Astrocyte (in vitro differentiated cells and primary cell): ENCODE data around the gene C1orf198. TPM values are rescaled to one million over a fixed set of nuclear protein-coding genes. Genes with fewer than 3 reads are reported as not detected.

Experiments used
- DNase-seq: peaks from one replicate; pipeline ENCODE4 v3.0.0-alpha.2; 2010; ENCODE audit warnings: low read depth
- FAIRE-seq: peaks from 2 replicates; lab custom pipeline; 2011; peaks lifted over from hg19 to GRCh38; lab: Jason Lieb, UNC
- H2AFZ ChIP-seq: 2 replicates; pipeline ENCODE4 v1.6.0; 2012; ENCODE audit warnings: low read depth, low read length, inconsistent platforms
- H3K27ac ChIP-seq: 2 replicates; pipeline ENCODE4 v1.5.1; 2011; ENCODE audit warnings: low read depth, low read length, inconsistent platforms
- H3K27me3 ChIP-seq: 2 replicates; pipeline ENCODE4 v1.6.0; 2011; ENCODE audit warnings: low read length, inconsistent platforms; ENCODE audit not compliant: insufficient read depth
- H3K36me3 ChIP-seq: 2 replicates; pipeline ENCODE4 v1.5.1; 2011; ENCODE audit warnings: low read length, inconsistent platforms; ENCODE audit not compliant: insufficient read depth
- H3K4me1 ChIP-seq: 2 replicates; pipeline ENCODE4 v1.5.1; 2011; ENCODE audit warnings: low read length, inconsistent platforms; ENCODE audit not compliant: insufficient read depth
- H3K4me2 ChIP-seq: 2 replicates; pipeline ENCODE4 v1.6.0; 2012; ENCODE audit warnings: low read length, inconsistent platforms
- H3K4me3 ChIP-seq: 2 replicates; pipeline ENCODE4 v1.5.1; 2011; ENCODE audit warnings: low read depth, mild to moderate bottlenecking, low read length, inconsistent platforms; ENCODE audit not compliant: insufficient read depth
- H3K79me2 ChIP-seq: 2 replicates; pipeline ENCODE4 v1.6.0; 2012; ENCODE audit warnings: mild to moderate bottlenecking, low read length, inconsistent platforms; ENCODE audit not compliant: insufficient read depth
- H3K9ac ChIP-seq: 2 replicates; pipeline ENCODE4 v1.6.0; 2012; ENCODE audit warnings: mild to moderate bottlenecking, low read length, inconsistent platforms
- H3K9me3 ChIP-seq: 2 replicates; pipeline ENCODE4 v1.5.1; 2012; ENCODE audit warnings: low read depth, mild to moderate bottlenecking, low read length, inconsistent platforms; ENCODE audit not compliant: insufficient read depth
- H4K20me1 ChIP-seq: 2 replicates; pipeline ENCODE4 v1.6.0; 2012; ENCODE audit warnings: low read length, inconsistent platforms; ENCODE audit not compliant: insufficient read depth
- H3K27ac Mint-ChIP-seq: one replicate; pipeline ENCODE4 v1.8.0; 2021; ENCODE audit warnings: mild to moderate bottlenecking, mixed read lengths; ENCODE audit not compliant: unreplicated experiment
- H3K27me3 Mint-ChIP-seq: one replicate; pipeline ENCODE4 v1.8.0; 2021; ENCODE audit warnings: low read depth, mixed read lengths; ENCODE audit not compliant: unreplicated experiment
- H3K36me3 Mint-ChIP-seq: one replicate; pipeline ENCODE4 v1.8.0; 2021; ENCODE audit warnings: low read depth, mixed read lengths; ENCODE audit not compliant: unreplicated experiment
- H3K4me1 Mint-ChIP-seq: one replicate; pipeline ENCODE4 v1.8.0; 2021; ENCODE audit warnings: low read depth, mixed read lengths; ENCODE audit not compliant: unreplicated experiment
- H3K4me3 Mint-ChIP-seq: one replicate; pipeline ENCODE4 v1.8.0; 2021; ENCODE audit warnings: mild to moderate bottlenecking, moderate library complexity, mixed read lengths; ENCODE audit not compliant: unreplicated experiment
- H3K9me3 Mint-ChIP-seq: one replicate; pipeline ENCODE4 v1.8.0; 2021; ENCODE audit warnings: mild to moderate bottlenecking, mixed read lengths; ENCODE audit not compliant: unreplicated experiment
- CTCF ChIP-seq: IDR thresholded peaks from 2 replicates; pipeline ENCODE4 v1.5.1; 2011; ENCODE audit warnings: low read depth, mild to moderate bottlenecking, inconsistent platforms, low read length, moderate library complexity; ENCODE audit not compliant: insufficient read depth
- EZH2 ChIP-seq: IDR thresholded peaks from 2 replicates; pipeline ENCODE4 v1.6.1; 2012; ENCODE audit warnings: mild to moderate bottlenecking, low read length, inconsistent platforms; ENCODE audit not compliant: insufficient read depth
- total RNA-seq: library from RNA; stranded (reverse); gene quantifications from 2 replicates; pipeline ENCODE4 v1.2.1, GENCODE V29; 2021

The C1orf198 gene
- total RNA-seq, 1 donor from 2014 or later = 102 TPM

DNA sequence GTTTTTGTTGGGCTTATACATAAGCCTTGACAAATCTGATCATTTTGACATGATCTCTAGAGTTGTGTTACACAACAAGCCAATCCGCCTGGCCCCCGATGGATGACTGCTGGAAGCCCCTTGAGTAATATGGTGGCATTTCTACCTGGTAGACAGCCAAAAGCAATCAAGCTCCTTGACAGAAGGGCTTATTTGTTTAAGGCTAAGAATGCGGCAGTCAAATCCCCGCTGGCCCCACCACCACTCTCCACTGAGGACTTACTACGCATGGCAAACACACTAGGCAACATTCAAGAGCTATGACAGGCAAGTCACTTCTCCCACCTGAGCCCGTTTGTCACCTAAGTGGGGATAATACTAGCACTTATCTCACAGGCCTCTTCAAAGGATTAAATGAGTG, 33.4 kb upstream of the C1orf198 start:
- H3K4me2 ChIP-seq = no peak overlapping the region
- no peak overlapping the region for H3K27ac ChIP-seq
- Mint-ChIP-seq H3K4me1 (peaks cover 10% of the 10 kb centered on the region), H3K9me3 (no peaks in the 10 kb centered on the region), H3K27ac (no peak overlapping the region), H3K27me3 (no peaks in the 10 kb centered on the region), H3K4me3 (no peak overlapping the region), H3K36me3 (peaks cover 8% of the 10 kb centered on the region)
- DNase-seq = no peak
- H3K79me2 ChIP-seq = no peaks in the 10 kb centered on the region
- H3K4me3 ChIP-seq = no peak overlapping the region
- no peak overlapping the region for H2AFZ ChIP-seq
- TF ChIP-seq CTCF = no peak
- TF ChIP-seq EZH2 = no peak
- H3K36me3 ChIP-seq = no peaks in the 10 kb centered on the region
- H3K4me1 ChIP-seq = peaks cover 5% of the 10 kb centered on the region
- FAIRE-seq = no peak
- H3K9ac ChIP-seq = no peak overlapping the region
- H4K20me1 ChIP-seq = no peaks in the 10 kb centered on the region
- no peaks in the 10 kb centered on the region for H3K9me3 ChIP-seq
- H3K27me3 ChIP-seq = no peaks in the 10 kb centered on the region

- peaks cover 8% of the 10 kb centered on the region for H3K36me3 Mint-ChIP-seq
- H3K27ac Mint-ChIP-seq = no peak overlapping the region
- no peak overlapping the region for H2AFZ ChIP-seq
- H3K4me3 Mint-ChIP-seq = no peak overlapping the region
- TF ChIP-seq CTCF (no peak), EZH2 (no peak)
- no peaks in the 10 kb centered on the region for H3K27me3 ChIP-seq
- H3K9ac ChIP-seq = no peak overlapping the region
- FAIRE-seq = no peak
- no peaks in the 10 kb centered on the region for H3K79me2 ChIP-seq
- no peaks in the 10 kb centered on the region for H3K27me3 Mint-ChIP-seq
- H3K27ac ChIP-seq = no peak overlapping the region
- no peak overlapping the region for H3K4me2 ChIP-seq
- H3K36me3 ChIP-seq = no peaks in the 10 kb centered on the region
- H3K4me1 Mint-ChIP-seq = peaks cover 7% of the 10 kb centered on the region
- H4K20me1 ChIP-seq = no peaks in the 10 kb centered on the region
- H3K4me3 ChIP-seq = no peak overlapping the region
- DNase-seq = no peak
- H3K4me1 ChIP-seq = peaks cover 5% of the 10 kb centered on the region
- H3K9me3 Mint-ChIP-seq = no peaks in the 10 kb centered on the region
- no peaks in the 10 kb centered on the region for H3K9me3 ChIP-seq
Observed at GRCh38 chr1:230900984-230901383, 32.7 kb upstream of the C1orf198 start.

DNA sequence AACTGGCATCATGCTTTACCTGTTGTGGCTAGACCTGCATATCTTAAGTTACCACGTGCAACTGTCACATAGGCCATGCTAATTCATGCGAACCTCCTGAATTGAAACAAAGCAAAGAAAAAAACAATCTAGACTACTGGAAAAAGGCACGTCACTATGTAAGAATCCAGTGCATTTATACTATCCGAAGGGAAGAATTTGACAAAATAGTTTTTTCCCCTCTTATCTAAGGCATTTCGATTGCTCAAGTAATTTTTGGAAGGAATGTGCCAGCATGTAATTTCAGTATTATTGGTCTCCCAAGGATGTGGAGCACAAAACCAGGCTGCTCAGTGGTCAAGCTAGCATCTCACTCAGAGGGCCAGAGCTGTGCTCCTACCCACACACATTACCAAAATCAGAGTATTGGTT, 31.5 kb upstream of the C1orf198 start:
- H3K79me2 ChIP-seq = no peaks in the 10 kb centered on the region
- H3K36me3 Mint-ChIP-seq = peaks cover 8% of the 10 kb centered on the region
- DNase-seq (peak; percentile 95), FAIRE-seq (peak; percentile 37)
- no peaks in the 10 kb centered on the region for H3K9me3 ChIP-seq
- no peaks in the 10 kb centered on the region for H3K9me3 Mint-ChIP-seq
- H3K4me1 Mint-ChIP-seq = peaks cover 2% of the 10 kb centered on the region
- no peaks in the 10 kb centered on the region for H4K20me1 ChIP-seq
- H3K4me2 ChIP-seq = no peak overlapping the region
- no peak overlapping the region for H2AFZ ChIP-seq
- no peak overlapping the region for H3K4me3 Mint-ChIP-seq
- H3K4me3 ChIP-seq = no peak overlapping the region
- H3K4me1 ChIP-seq = peaks cover 5% of the 10 kb centered on the region
- H3K27ac ChIP-seq = no peak overlapping the region
- no peaks in the 10 kb centered on the region for H3K27me3 Mint-ChIP-seq
- H3K9ac ChIP-seq = no peak overlapping the region
- H3K27ac Mint-ChIP-seq = no peak overlapping the region
- TF ChIP-seq EZH2 (no peak), CTCF (no peak)
- no peaks in the 10 kb centered on the region for H3K36me3 ChIP-seq
- H3K27me3 ChIP-seq = no peaks in the 10 kb centered on the region
